ENCODE results near the gene FOXI1.

Gene FOXI1

GRCh38 chr5:170151097-170151831 is 45.6 kb downstream of the FOXI1 start:
- H3K4me3 Mint-ChIP-seq = no peak overlapping the region
- no peaks in the 10 kb centered on the region for H3K36me3 Mint-ChIP-seq (ENCODE audit: low read depth)
- H3K27ac Mint-ChIP-seq = no peak overlapping the region
- TF ChIP-seq CTCF (IDR thresholded peaks at IDR 0.05; ENCODE audit: unreplicated experiment in 3 of 3) = no peak
- H3K27me3 Mint-ChIP-seq (ENCODE audit: low read depth) = peaks cover 15% of the 10 kb centered on the region
- no peaks in the 10 kb centered on the region for H3K9me3 Mint-ChIP-seq
- no peaks in the 10 kb centered on the region for H3K4me1 Mint-ChIP-seq

- Mint-ChIP-seq H3K27me3 (ENCODE audit: low read depth) (peaks cover 15% of the 10 kb centered on the region), H3K9me3 (no peaks in the 10 kb centered on the region), H3K4me1 (no peaks in the 10 kb centered on the region), H3K27ac (no peak overlapping the region), H3K36me3 (ENCODE audit: low read depth) (no peaks in the 10 kb centered on the region), H3K4me3 (no peak overlapping the region)
- TF ChIP-seq CTCF (IDR thresholded peaks at IDR 0.05; ENCODE audit: unreplicated experiment in 3 of 3) = no peak
Measured at GRCh38 chr5:170152767-170153166, 47.1 kb downstream of the FOXI1 start.

- H3K27ac Mint-ChIP-seq = no peak overlapping the region
- H3K9me3 Mint-ChIP-seq = no peaks in the 10 kb centered on the region
- H3K4me1 Mint-ChIP-seq = no peaks in the 10 kb centered on the region
- no peak for TF ChIP-seq CTCF (IDR thresholded peaks at IDR 0.05; ENCODE audit: unreplicated experiment in 3 of 3)
- H3K4me3 Mint-ChIP-seq = no peak overlapping the region
- no peaks in the 10 kb centered on the region for H3K36me3 Mint-ChIP-seq (ENCODE audit: low read depth)
- peaks cover 11% of the 10 kb centered on the region for H3K27me3 Mint-ChIP-seq (ENCODE audit: low read depth)
Measured at GRCh38 chr5:170154297-170154696, 48.6 kb downstream of the FOXI1 start.

- no peaks in the 10 kb centered on the region for H3K9me3 Mint-ChIP-seq
- H3K27me3 Mint-ChIP-seq (ENCODE audit: low read depth) = peaks cover 6% of the 10 kb centered on the region
- H3K36me3 Mint-ChIP-seq (ENCODE audit: low read depth) = no peaks in the 10 kb centered on the region
- H3K27ac Mint-ChIP-seq = no peak overlapping the region
- H3K4me1 Mint-ChIP-seq = no peaks in the 10 kb centered on the region
- no peak overlapping the region for H3K4me3 Mint-ChIP-seq
- no peak for TF ChIP-seq CTCF (IDR thresholded peaks at IDR 0.05; ENCODE audit: unreplicated experiment in 3 of 3)
Measured at GRCh38 chr5:170154744-170155143, 49.0 kb downstream of the FOXI1 start.

- H3K4me3 Mint-ChIP-seq = no peak overlapping the region
- H3K4me1 Mint-ChIP-seq = no peaks in the 10 kb centered on the region
- TF ChIP-seq CTCF (IDR thresholded peaks at IDR 0.05; ENCODE audit: unreplicated experiment in 3 of 3) = no peak
- no peaks in the 10 kb centered on the region for H3K36me3 Mint-ChIP-seq (ENCODE audit: low read depth)
- H3K27me3 Mint-ChIP-seq (ENCODE audit: low read depth) = peaks cover 6% of the 10 kb centered on the region
- no peaks in the 10 kb centered on the region for H3K9me3 Mint-ChIP-seq
- H3K27ac Mint-ChIP-seq = no peak overlapping the region
Measured at GRCh38 chr5:170155771-170156170, 50.1 kb downstream of the FOXI1 start.

- H3K36me3 Mint-ChIP-seq (ENCODE audit: low read depth) = no peaks in the 10 kb centered on the region
Measured at GRCh38 chr5:170159101-170159698, 53.5 kb downstream of the FOXI1 start.

More at GRCh38 chr5:170159101-170159698, 53.5 kb downstream of the FOXI1 start:
- no peaks in the 10 kb centered on the region for H3K9me3 Mint-ChIP-seq
- peaks cover 9% of the 10 kb centered on the region for H3K27me3 Mint-ChIP-seq (ENCODE audit: low read depth)
- TF ChIP-seq CTCF (IDR thresholded peaks at IDR 0.05; ENCODE audit: unreplicated experiment in 3 of 3) = no peak
- H3K27ac Mint-ChIP-seq = no peak overlapping the region
- no peaks in the 10 kb centered on the region for H3K4me1 Mint-ChIP-seq
- no peak overlapping the region for H3K4me3 Mint-ChIP-seq

Data from nephron (organoid).